ENCODE measurements around the gene L3MBTL3. TPM values are rescaled to one million over a fixed set of nuclear protein-coding genes. Genes with fewer than 3 reads are reported as not detected.
A peak's percentile ranks its signal among the peaks of the same experiment; 100 is the strongest.
"Not testable (repeated sequence)": the region's sequence is repeated elsewhere in the genome, so short reads cannot be mapped to it uniquely, and the experiment has no call there.

Gene L3MBTL3
- total RNA-seq, 2 experiments from 2014 or later, result 29.0 to 30.1 TPM

- Histone ChIP-seq H3K36me3 (ENCODE audit: insufficient read depth, low read length) (peaks cover 16% of the 10 kb centered on the region), H3K4me1 (ENCODE audit: insufficient read depth, low read length) (no peaks in the 10 kb centered on the region), H3K27ac (ENCODE audit: low read depth in 1 of 2, low read length in 2 of 2) (no peak overlapping the region), H3K27me3 (ENCODE audit: control insufficient read depth in 1 of 2, insufficient read depth in 2 of 2, low read length in 2 of 2) (no peaks in the 10 kb centered on the region), H3K9me3 (ENCODE audit: control insufficient read depth in 1 of 2, insufficient read depth in 1 of 2, low read length in 2 of 2) (no peaks in the 10 kb centered on the region), H3K4me3 (ENCODE audit: low read length) (no peak overlapping the region)
- Mint-ChIP-seq H3K36me3 (ENCODE audit: low read depth) (peaks cover 85% of the 10 kb centered on the region), H3K27ac (peak overlapping the region; percentile 9), H3K4me1 (ENCODE audit: low read depth) (peaks cover 27% of the 10 kb centered on the region), H3K4me3 (no peak overlapping the region), H3K27me3 (no peaks in the 10 kb centered on the region), H3K9me3 (peaks cover 6% of the 10 kb centered on the region)
- DNase-seq (no peak), ATAC-seq (ENCODE audit: poor library complexity) (no peak)
- POLR2A ChIA-PET, result no interaction called here
- no peak for TF ChIP-seq CTCF (IDR thresholded peaks at IDR 0.05)
- intact Hi-C loops (cut with DNase I, micrococcal nuclease), result no loop called here
- CTCF ChIA-PET, result no interaction called here
Measured at GRCh38 chr6:130164251-130164650, 145.9 kb downstream of the L3MBTL3 start.

- Histone ChIP-seq H3K27ac (ENCODE audit: low read depth in 1 of 2, low read length in 2 of 2) (no peak overlapping the region), H3K36me3 (ENCODE audit: insufficient read depth, low read length) (peaks cover 13% of the 10 kb centered on the region), H3K4me3 (ENCODE audit: low read length) (no peak overlapping the region), H3K27me3 (ENCODE audit: control insufficient read depth in 1 of 2, insufficient read depth in 2 of 2, low read length in 2 of 2) (no peaks in the 10 kb centered on the region), H3K4me1 (ENCODE audit: insufficient read depth, low read length) (no peaks in the 10 kb centered on the region), H3K9me3 (ENCODE audit: control insufficient read depth in 1 of 2, insufficient read depth in 1 of 2, low read length in 2 of 2) (no peaks in the 10 kb centered on the region)
- no peak overlapping the region for H3K4me3 Mint-ChIP-seq
- no peak for ATAC-seq (ENCODE audit: poor library complexity)
- DNase-seq, result no peak
- no peak for TF ChIP-seq CTCF (IDR thresholded peaks at IDR 0.05)
- H3K9me3 Mint-ChIP-seq, result peaks cover 12% of the 10 kb centered on the region
- peaks cover 83% of the 10 kb centered on the region for H3K36me3 Mint-ChIP-seq (ENCODE audit: low read depth)
- no peaks in the 10 kb centered on the region for H3K27me3 Mint-ChIP-seq
- POLR2A ChIA-PET, result no interaction called here
- intact Hi-C loops (cut with DNase I, micrococcal nuclease), result no loop called here
- CTCF ChIA-PET, result no interaction called here
- no peak overlapping the region for H3K27ac Mint-ChIP-seq
- H3K4me1 Mint-ChIP-seq (ENCODE audit: low read depth), result peaks cover 26% of the 10 kb centered on the region
Measured at GRCh38 chr6:130167655-130168054, 149.3 kb downstream of the L3MBTL3 start.

DNA sequence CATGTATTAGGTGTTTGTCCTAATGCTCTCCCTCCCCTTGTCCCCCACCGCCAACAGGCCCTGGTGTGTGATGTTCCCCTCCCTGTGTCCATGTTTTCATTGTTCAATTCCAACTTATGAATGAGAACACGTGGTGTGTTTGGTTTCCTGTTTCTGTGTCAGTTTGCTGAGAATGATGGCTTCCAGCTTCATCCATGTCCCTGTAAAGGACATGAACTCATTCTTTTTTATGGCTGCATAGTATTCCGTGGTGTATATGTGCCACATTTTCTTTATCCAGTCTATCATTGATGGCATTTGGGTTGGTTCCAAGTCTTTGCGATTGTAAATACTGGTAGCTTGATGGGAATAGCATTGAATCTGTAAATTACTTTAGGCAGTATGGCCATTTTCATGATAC is 151.8 kb downstream of the L3MBTL3 start:
- H3K27me3 Mint-ChIP-seq; H3K9me3 ChIP-seq (ENCODE audit: control insufficient read depth in 1 of 2, insufficient read depth in 1 of 2, low read length in 2 of 2); CTCF ChIA-PET; H3K4me3 ChIP-seq (ENCODE audit: low read length); H3K27me3 ChIP-seq (ENCODE audit: control insufficient read depth in 1 of 2, insufficient read depth in 2 of 2, low read length in 2 of 2); ATAC-seq (ENCODE audit: poor library complexity); DNase-seq; H3K27ac Mint-ChIP-seq; POLR2A ChIA-PET; intact Hi-C loops (cut with DNase I, micrococcal nuclease); H3K4me3 Mint-ChIP-seq; H3K27ac ChIP-seq (ENCODE audit: low read depth in 1 of 2, low read length in 2 of 2); H3K4me1 ChIP-seq (ENCODE audit: insufficient read depth, low read length): not testable (repeated sequence)
- peaks cover 15% of the 10 kb centered on the region for H3K36me3 ChIP-seq (ENCODE audit: insufficient read depth, low read length)
- Mint-ChIP-seq H3K9me3 (peaks cover 13% of the 10 kb centered on the region), H3K36me3 (ENCODE audit: low read depth) (peaks cover 82% of the 10 kb centered on the region), H3K4me1 (ENCODE audit: low read depth) (peaks cover 16% of the 10 kb centered on the region)

DNA sequence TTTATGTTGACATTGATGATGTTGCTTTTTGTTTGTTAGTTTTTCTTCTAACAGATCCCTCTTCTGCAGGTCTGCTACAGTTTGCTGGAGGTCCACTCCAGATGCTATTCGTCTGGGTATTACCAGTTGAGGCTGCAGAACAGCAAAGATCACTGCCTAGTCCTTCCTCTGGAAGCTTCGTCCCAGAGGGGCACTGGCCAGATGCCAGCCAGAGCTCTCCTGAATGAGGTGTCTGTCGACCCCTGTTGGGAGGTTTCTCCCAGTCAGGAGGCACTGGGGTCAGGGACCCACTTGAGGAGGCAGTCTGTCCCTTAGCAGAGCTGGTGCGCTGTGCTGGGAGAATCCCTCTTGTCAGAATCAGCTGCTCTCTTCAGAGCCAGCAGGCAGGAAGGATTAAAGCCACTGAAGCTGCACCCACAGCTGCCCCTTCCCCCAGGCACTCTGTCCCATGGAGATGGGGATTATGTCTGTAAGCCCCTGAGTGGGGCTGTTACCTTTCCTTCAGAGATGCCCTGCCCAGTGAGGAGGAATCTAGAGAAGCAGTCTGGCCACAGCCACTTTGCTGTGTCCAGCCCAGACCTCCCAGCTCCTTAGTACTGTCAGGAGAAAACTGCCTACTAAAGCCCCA is 155.1 kb downstream of the L3MBTL3 start:
- ATAC-seq (ENCODE audit: poor library complexity); CTCF ChIA-PET; H3K27ac Mint-ChIP-seq; H3K27me3 Mint-ChIP-seq; H3K27me3 ChIP-seq (ENCODE audit: control insufficient read depth in 1 of 2, insufficient read depth in 2 of 2, low read length in 2 of 2); H3K4me1 ChIP-seq (ENCODE audit: insufficient read depth, low read length); H3K4me3 ChIP-seq (ENCODE audit: low read length); DNase-seq; intact Hi-C loops (cut with DNase I, micrococcal nuclease); H3K4me3 Mint-ChIP-seq; H3K27ac ChIP-seq (ENCODE audit: low read depth in 1 of 2, low read length in 2 of 2); H3K9me3 ChIP-seq (ENCODE audit: control insufficient read depth in 1 of 2, insufficient read depth in 1 of 2, low read length in 2 of 2): not testable (repeated sequence)
- POLR2A ChIA-PET, result interaction anchor here (0.8 kb wide), 1 partner anchor 34 kb away, joined by 3 read pairs; no protein-coding TSS in a partner anchor
- peaks cover 13% of the 10 kb centered on the region for H3K9me3 Mint-ChIP-seq
- H3K36me3 ChIP-seq (ENCODE audit: insufficient read depth, low read length), result peaks cover 25% of the 10 kb centered on the region
- H3K4me1 Mint-ChIP-seq (ENCODE audit: low read depth), result peaks cover 13% of the 10 kb centered on the region
- peaks cover 82% of the 10 kb centered on the region for H3K36me3 Mint-ChIP-seq (ENCODE audit: low read depth)

All from CD4-positive, alpha-beta T cell (primary cell).